ENCODE measurements around the gene OR13H1.
"Not testable (repeated sequence)": the region's sequence is repeated elsewhere in the genome, so short reads cannot be mapped to it uniquely, and the experiment has no call there.

The OR13H1 gene

DNA sequence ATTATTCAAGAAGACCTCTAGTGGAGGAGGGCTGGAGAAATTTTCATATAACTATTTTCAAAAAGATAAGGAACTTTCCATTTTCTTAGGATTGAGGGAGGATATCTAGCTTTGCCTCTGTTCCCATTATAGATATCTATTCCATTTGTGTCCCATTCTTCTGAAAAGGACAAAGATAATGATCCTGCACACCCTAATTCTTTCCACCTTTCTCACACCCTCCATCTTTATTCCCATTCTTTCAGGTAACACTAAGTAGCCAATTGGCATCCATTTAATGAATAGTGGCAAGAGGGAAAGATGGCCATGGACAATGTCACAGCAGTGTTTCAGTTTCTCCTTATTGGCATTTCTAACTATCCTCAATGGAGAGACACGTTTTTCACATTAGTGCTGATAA is at the start of gene OR13H1:
Gene OR13H1, plus strand, starts transcription at position 301 of the 400 bp plus-strand sequence. Its CDS starts 0 bp downstream, at position 301.
- no peak for TF ChIP-seq POLR2A (IDR thresholded peaks at IDR 0.05; ENCODE audit: low read depth, low read length)
- no peak for DNase-seq (ENCODE audit: insufficient read length, low spot score)
- FAIRE-seq: no peak

- DNase-seq (ENCODE audit: insufficient read length, low spot score); FAIRE-seq: not testable (repeated sequence)
These were observed 42.3 kb upstream of the OR13H1 start for GRCh38 chrX:131501556-131501955.

GRCh38 chrX:131513159-131513914 is 30.5 kb upstream of the OR13H1 start:
- FAIRE-seq: no peak
- no peak for DNase-seq (ENCODE audit: insufficient read length, low spot score)
- no peak for TF ChIP-seq POLR2A (IDR thresholded peaks at IDR 0.05; ENCODE audit: low read depth, low read length)

GRCh38 chrX:131521824-131522223 is 22.1 kb upstream of the OR13H1 start:
- no peak for DNase-seq (ENCODE audit: insufficient read length, low spot score)
- no peak for FAIRE-seq
- TF ChIP-seq POLR2A (IDR thresholded peaks at IDR 0.05; ENCODE audit: low read depth, low read length): no peak

GRCh38 chrX:131544218-131544617 is 344 bp downstream of the OR13H1 start:
- TF ChIP-seq POLR2A (IDR thresholded peaks at IDR 0.05; ENCODE audit: low read depth, low read length): no peak
- DNase-seq (ENCODE audit: insufficient read length, low spot score) (no peak), FAIRE-seq (no peak)

DNA sequence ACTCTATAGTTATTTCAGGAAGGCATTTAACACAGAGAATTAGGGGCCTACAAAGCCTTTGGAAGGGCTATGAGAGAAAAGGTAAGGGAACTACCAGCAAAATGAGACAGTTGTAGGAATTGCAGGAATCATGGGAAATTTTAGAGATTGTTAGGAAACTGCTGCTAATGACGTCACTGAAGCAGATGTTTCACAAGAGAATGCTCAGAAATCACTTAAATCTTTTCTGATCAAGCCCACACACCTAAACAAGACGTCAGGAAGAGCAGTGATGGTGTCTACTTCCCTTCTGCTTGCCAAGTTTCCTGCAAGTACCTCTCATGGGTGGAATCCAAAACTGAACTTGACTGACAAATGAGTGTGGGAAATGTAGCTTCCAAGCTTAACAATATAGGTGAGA is 5.1 kb downstream of the OR13H1 start:
- no peak for FAIRE-seq
- no peak for TF ChIP-seq POLR2A (IDR thresholded peaks at IDR 0.05; ENCODE audit: low read depth, low read length)
- no peak for DNase-seq (ENCODE audit: insufficient read length, low spot score)

GRCh38 chrX:131552453-131552852 is 8.6 kb downstream of the OR13H1 start:
- not testable (repeated sequence) for FAIRE-seq; DNase-seq (ENCODE audit: insufficient read length, low spot score)

DNA sequence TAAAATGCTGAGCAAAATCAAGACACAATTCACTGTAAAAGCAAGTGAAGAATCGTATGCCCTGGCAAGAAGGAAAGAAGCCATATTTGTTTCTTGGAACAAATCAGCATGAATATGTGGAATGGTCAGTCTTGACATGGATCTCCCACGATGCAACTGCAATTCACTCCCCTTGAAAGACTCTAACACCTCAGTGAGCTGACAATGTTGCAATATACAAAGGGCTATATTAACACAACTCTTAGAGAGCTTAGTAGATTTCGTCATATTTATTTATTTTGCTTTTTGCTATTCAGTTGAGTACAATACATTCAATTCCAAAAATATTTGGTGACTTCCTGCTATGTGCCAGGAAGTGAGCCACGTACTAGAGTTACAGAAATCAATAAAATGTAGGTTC is 14.7 kb downstream of the OR13H1 start:
- no peak for DNase-seq (ENCODE audit: insufficient read length, low spot score)
- no peak for FAIRE-seq
- no peak for TF ChIP-seq POLR2A (IDR thresholded peaks at IDR 0.05; ENCODE audit: low read depth, low read length)

GRCh38 chrX:131564553-131565229 is 20.8 kb downstream of the OR13H1 start:
- DNase-seq (ENCODE audit: insufficient read length, low spot score) (no peak), FAIRE-seq (no peak)
- TF ChIP-seq POLR2A (IDR thresholded peaks at IDR 0.05; ENCODE audit: low read depth, low read length): no peak

DNA sequence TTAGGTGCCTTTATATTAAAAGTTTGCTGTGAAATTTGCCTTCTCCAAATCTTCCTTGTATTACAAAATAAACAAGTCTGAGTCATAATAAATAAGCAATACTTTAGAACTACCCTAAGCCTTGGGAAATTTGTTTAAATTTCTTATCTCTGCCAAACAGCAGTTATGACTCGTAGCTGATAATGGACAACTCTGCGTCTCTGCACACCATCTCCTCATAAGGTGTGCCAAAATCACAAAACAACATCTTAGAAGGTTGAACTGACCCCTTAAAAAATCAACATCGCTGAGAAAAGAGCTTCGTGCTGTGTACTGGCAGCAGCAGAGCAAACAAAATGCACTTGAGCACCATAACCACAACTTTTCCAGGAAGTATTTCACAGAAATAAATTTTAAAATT is 22.0 kb downstream of the OR13H1 start:
- DNase-seq (ENCODE audit: insufficient read length, low spot score) (no peak), FAIRE-seq (no peak)
- no peak for TF ChIP-seq POLR2A (IDR thresholded peaks at IDR 0.05; ENCODE audit: low read depth, low read length)

DNA sequence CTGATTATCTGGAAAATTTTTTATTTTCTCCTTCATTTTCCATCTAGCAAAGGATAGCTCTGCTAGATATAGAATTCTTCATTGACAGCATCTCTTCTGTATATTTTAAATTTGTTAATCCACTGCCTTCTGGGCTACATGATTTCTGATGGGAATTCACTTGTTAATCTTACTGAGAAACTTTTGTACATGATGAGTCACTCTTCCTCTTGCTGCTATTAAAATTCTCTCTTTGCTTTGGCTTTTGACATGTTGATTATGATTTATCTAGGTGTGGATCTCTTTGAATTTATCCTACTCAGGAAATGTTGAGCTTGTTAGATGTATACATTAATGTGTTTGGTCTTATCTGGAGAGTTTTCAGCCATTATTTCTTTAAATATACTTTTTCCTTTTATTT is 27.5 kb downstream of the OR13H1 start:
- FAIRE-seq (no peak), DNase-seq (ENCODE audit: insufficient read length, low spot score) (no peak)
- no peak for TF ChIP-seq POLR2A (IDR thresholded peaks at IDR 0.05; ENCODE audit: low read depth, low read length)

- no peak for DNase-seq (ENCODE audit: insufficient read length, low spot score)
- TF ChIP-seq POLR2A (IDR thresholded peaks at IDR 0.05; ENCODE audit: low read depth, low read length): no peak
- no peak for FAIRE-seq
These were observed 28.6 kb downstream of the OR13H1 start for GRCh38 chrX:131572372-131573014.

DNA sequence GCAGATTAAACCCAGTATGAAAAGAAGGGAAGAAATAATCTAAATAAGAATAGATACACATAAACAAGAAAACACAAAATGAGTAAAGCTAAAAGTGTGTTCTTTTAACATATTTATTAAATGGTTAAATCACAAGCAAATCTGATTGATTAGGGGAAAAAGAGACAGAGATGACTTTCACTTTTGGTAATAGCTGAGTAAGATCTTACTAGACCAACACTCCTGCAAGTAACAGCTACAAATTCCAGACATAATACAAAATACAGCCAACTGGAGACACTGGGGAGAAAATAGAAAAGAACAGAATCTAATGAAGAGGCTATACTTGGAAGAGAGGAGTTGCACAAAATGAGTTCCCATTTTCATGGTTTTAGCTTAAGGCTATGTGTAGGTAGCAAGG is 33.5 kb downstream of the OR13H1 start:
- DNase-seq (ENCODE audit: insufficient read length, low spot score) (no peak), FAIRE-seq (no peak)
- no peak for TF ChIP-seq POLR2A (IDR thresholded peaks at IDR 0.05; ENCODE audit: low read depth, low read length)

- FAIRE-seq (no peak), DNase-seq (ENCODE audit: insufficient read length, low spot score) (no peak)
- no peak for TF ChIP-seq POLR2A (IDR thresholded peaks at IDR 0.05; ENCODE audit: low read depth, low read length)
These were observed 34.3 kb downstream of the OR13H1 start for GRCh38 chrX:131577999-131578734.

GRCh38 chrX:131578735-131579367 is 35.0 kb downstream of the OR13H1 start:
- not testable (repeated sequence) for DNase-seq (ENCODE audit: insufficient read length, low spot score); FAIRE-seq

All from H54 (cell line).